HG02588 (cell line): ENCODE data around the gene SEMA3D.
"Not testable (repeated sequence)": the region's sequence is repeated elsewhere in the genome, so short reads cannot be mapped to it uniquely, and the experiment has no call there.

Experiments
- ATAC-seq: cut with Tn5 transposase; IDR thresholded peaks from one replicate; pipeline ENCODE4 v1.9.1; 2021; ENCODE audit warnings: mild to moderate bottlenecking, moderate library complexity; ENCODE audit not compliant: unreplicated experiment

Gene SEMA3D

DNA sequence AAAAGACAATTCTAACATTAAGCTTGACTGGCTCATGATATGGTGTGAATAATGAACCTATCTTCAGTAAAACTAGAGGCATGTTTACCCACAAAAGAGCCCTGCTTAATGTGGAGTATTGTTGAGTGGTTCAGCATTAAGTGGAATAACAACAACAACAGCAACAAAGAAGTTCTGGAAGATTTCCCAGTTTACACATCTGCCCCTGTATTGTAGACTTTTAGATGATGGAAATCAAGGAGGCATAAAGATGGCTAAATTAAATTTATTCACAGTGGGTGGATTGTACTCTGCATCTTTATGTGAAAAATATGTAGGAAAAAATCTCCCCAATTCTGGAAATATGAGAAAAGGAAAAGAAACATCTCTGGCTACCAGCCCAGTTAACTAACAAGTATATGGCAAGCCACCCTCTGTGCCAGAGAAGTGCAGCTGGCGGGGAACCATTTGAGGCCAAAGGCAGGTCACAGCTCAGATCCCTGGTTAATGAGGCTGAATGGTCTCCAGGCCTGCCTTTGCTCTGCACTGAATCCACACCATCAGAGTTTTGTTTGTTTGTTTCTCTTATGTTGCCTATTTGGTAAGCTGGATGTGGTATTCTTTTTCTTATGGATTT, 186.0 kb downstream of the SEMA3D start:
- ATAC-seq = no peak

GRCh38 chr7:84999450-84999849, 187.4 kb downstream of the SEMA3D start:
- ATAC-seq = no peak

GRCh38 chr7:84998665-84999064, 188.2 kb downstream of the SEMA3D start:
- no peak for ATAC-seq

GRCh38 chr7:84997626-84998025, 189.2 kb downstream of the SEMA3D start:
- ATAC-seq = no peak

DNA sequence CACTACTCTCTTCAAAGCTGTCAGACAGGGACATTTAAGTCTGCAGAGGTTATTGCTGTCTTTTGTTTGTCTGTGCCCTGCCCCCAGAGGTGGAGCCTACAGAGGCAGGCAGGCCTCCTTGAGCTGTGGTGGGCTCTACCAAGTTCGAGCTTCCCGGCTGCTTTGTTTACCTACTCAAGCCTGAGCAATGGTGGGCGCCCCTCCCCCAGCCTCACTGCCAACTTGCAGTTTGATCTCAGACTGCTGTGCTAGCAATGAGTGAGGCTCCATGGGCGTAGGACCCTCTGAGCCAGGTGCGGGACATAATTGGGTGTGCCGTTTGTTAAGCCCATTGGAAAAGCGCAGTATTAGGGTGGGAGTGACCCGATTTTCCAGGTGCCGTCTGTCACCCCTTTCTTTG, 193.9 kb downstream of the SEMA3D start:
- not testable (repeated sequence) for ATAC-seq

DNA sequence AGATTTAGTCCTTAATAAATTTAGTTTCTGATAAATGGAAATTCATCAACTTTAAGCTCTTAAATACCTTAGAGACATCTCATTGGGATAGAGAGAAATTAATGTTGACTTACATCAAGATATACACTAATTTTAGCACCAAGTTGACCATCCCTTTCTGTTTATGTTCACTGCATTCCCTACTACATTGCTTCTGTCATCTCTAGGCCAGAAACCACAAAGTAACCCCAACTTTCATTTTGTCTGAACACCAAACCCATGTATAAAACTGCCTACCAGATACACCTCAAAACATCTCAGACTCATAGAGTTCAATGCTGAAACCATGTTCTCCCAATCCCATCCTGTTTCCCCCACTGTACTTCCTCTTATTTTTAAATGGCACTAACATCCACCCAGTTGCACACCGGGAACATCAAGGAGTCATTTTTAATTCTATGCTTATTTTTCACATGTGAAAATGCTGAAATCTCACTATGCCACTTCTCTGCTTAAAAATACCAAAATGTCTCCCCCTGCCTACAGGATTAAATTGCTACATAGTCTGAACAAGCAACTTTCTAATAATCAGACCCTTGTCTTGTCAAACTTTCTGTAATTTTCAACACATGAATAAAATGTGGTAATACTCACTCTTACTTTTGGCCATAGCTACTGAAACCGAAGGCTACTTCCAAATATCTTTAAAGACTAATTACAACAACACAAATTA, 201.6 kb downstream of the SEMA3D start:
- no peak for ATAC-seq

DNA sequence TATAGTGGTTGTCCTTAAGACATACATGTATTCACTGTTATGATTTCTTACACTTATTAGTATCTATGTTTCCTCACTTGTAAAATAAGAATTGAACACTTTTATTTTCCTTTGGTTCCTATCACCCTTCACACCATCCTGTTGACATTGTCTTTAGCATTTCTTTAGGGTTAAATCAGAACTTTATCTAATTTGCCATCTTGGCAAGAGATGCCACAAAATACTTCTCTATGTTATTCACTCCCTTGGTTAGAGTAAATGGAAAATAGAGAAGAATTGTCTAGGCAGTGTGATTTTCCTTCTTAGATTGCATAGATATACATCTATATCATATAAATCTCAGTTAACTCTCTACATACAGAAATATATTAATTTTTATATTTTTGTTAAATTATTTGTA, 204.7 kb downstream of the SEMA3D start:
- ATAC-seq = no peak

DNA sequence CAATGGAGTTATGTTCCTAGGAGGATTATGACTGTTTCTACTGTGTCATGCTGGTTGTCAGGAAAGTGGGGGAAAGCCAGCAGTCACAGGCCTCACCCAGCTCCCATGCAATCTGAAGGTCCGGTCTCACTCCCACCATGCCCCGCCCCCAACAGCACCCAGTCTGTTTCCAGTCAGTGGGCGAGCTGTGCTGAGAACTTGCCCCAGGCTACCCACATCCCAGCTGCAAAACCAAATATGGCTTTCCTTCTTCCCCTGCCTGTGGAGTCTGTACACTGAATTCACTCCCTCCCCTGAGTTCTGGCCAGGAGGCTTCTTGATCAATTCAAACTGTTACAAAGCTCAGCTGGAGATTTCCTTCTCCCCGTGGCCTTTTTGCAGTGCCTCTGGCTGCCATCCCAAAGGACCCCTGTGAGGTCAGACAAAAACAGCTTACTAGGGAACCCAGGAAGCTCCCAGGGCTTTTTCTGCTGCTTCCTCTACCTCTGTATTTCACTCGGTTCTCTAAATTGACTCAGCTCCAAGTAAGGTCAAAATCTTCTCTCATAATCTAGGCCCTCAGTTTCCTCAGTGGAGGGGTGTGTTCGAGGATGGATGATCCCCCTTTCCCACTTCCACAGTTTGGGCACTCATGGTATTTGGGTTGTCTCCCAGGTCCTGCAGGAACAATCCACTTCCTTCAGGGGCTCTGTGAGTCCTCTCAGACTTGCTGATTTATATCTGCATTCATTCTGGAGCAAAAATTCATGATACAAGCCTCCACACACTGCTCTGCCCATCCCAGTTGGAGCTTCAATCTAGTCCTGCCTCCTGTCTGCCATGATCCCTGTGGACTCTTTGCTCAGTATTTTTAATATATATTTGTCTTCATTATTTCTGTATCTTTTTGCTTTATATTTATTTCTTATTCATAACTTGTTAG, 205.5 kb downstream of the SEMA3D start:
- no peak for ATAC-seq

DNA sequence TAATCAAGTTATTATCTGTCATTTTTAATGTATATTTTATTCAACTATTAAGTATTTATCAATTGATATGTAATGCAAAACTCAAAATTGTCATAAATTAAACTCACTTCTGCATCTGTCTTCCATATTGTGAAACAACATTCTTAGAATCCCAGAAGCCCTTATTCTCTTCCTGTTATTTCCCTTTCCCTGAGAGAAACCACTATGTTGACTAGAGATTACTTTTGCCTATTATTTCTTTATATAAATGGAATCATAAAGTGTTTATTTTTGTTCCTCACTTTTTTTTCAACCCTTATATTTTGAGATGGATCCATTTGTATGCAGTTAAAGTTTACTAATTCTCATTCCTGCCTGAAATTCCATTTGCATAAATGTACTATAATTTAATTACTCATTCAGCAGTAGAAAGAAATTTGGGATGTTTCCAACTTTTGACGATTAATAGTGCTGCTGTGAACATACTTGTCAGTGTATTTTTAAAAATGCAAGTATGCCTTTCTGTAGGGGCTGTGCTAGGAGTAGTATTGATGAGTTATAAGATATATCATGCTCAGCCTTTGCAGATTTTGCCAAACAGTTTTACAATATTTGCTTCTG, 211.2 kb downstream of the SEMA3D start:
- ATAC-seq = no peak

GRCh38 chr7:84971360-84971759, 215.5 kb downstream of the SEMA3D start:
- ATAC-seq = no peak

- ATAC-seq = no peak
Observed at GRCh38 chr7:84970670-84971069, 216.2 kb downstream of the SEMA3D start.

- no peak for ATAC-seq
Observed at GRCh38 chr7:84953234-84953633, 233.6 kb downstream of the SEMA3D start.

GRCh38 chr7:84950836-84951235, 236.0 kb downstream of the SEMA3D start:
- ATAC-seq = no peak

DNA sequence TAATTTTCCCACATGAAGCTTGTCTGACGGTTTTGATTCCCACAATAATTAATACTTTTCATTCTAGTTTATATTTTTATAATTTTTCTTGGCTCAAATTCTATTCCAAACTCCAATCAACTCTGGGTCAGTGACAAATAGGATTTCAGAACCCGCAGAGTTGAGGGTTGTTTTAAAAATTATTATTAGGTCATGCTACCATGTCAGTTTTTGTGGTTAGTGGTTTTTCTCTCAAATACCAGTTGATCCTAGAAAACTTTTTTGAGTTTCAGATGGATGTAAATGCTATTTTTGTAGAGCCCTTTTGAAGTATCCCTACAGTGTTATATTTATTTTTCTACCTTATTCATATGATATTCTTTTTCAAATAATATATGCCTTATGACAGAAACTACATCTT, 237.4 kb downstream of the SEMA3D start:
- ATAC-seq = no peak

GRCh38 chr7:84949067-84949466, 237.8 kb downstream of the SEMA3D start:
- ATAC-seq = no peak

DNA sequence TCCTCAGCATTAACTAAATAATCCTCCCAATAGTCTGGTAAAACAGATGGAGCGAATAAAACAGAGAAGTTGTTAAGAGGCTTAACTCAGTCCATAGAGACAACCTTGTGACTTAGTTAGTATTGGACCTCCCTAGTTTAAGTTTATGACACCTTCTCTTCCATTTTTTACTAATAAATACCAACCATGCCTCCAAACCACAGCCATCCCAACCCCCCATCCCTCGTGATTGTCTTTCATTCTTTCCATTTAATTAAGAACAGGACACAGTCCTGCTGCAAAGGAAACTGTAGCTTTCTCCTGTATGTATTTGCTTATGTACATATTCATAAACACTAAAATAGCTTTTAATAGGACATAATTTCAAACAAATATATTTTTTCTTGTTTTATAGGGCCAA, 238.2 kb downstream of the SEMA3D start:
- ATAC-seq = no peak

DNA sequence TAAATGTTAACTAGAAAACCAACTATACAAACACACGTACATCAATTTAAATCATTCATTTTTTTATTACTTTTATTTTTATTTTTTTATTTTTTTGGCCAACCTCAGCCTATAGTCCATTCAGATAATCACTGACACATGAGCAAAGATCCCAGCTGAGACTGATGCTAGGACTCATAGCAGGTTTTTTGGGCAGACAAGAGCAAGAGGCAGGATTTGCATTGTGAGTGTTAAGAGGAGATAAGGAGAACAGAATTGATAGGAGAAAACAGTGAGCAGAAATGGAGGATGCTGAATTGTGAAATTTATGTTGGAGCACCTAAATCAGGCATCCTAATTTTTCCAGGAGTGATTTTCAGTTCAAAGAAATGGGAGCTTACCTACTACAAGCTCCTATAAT, 240.3 kb downstream of the SEMA3D start:
- ATAC-seq = no peak
